Hepatocyte (in vitro differentiated cells): ENCODE data around the gene ALG13.

ENCODE experiments used
- CTCF ChIP-seq: fragments of 200-600 bp; sonication (generic); IDR thresholded peaks from 2 replicates; pipeline ENCODE4 v1.5.1; 2016; ENCODE audit warnings: antibody characterized with exemption, mild to moderate bottlenecking; ENCODE audit not compliant: poor library complexity
- EZH2 ChIP-seq: fragments of 200-600 bp; sonication (generic); IDR thresholded peaks from 2 replicates; pipeline ENCODE4 v1.6.1; 2016; ENCODE audit warnings: antibody characterized with exemption, mild to moderate bottlenecking, borderline replicate concordance

- no peak for TF ChIP-seq CTCF
- TF ChIP-seq EZH2, result no peak
Observed at GRCh38 chrX:111671668-111672067, 9.3 kb upstream of the ALG13 start.
